HFFc6 (cell line): ENCODE data around the gene SLC52A3. TPM values are rescaled to one million over a fixed set of nuclear protein-coding genes. Genes with fewer than 3 reads are reported as not detected.

Source experiments
- DNase-seq: peaks from one replicate; pipeline ENCODE4 v3.0.0-alpha.2; 2018
- H3K27ac Mint-ChIP-seq: 2 replicates; pipeline ENCODE4 v1.8.0; 2020; ENCODE audit warnings: mild to moderate bottlenecking, mixed read lengths
- H3K27me3 Mint-ChIP-seq: 2 replicates; pipeline ENCODE4 v1.8.0; 2021; ENCODE audit warnings: mild to moderate bottlenecking, moderate library complexity, mixed read lengths; ENCODE audit not compliant: insufficient read depth
- H3K36me3 Mint-ChIP-seq: 2 replicates; pipeline ENCODE4 v1.8.0; 2021; ENCODE audit warnings: low read depth, mixed read lengths
- H3K4me1 Mint-ChIP-seq: 2 replicates; pipeline ENCODE4 v1.8.0; 2020; ENCODE audit warnings: low read depth, mixed read lengths
- H3K4me3 Mint-ChIP-seq: 2 replicates; pipeline ENCODE4 v1.8.0; 2020; ENCODE audit warnings: mild to moderate bottlenecking, moderate library complexity, mixed read lengths
- H3K9me3 Mint-ChIP-seq: 2 replicates; pipeline ENCODE4 v1.8.0; 2020; ENCODE audit warnings: mild to moderate bottlenecking, mixed read lengths
- total RNA-seq, 6 experiments: library from RNA; stranded (reverse); fragmentation: NEBNext Ultra II Directional; extraction: Animal tissue kit (Norgen Biotek cat#: 25700); gene quantifications; 2 replicates in 1 of 6; 3 replicates in 5 of 6; pipeline ENCODE4 v1.2.3, GENCODE V29; 2021
- TF ChIP-seq, protein P1 (sequence below): fragments of 200-600 bp; sonication (generic); IDR thresholded peaks from 2 replicates; pipeline ENCODE4 v1.5.0; 2021; ENCODE audit warnings: antibody characterized with exemption, mild to moderate bottlenecking

SLC52A3 gene
- total RNA-seq, 6 experiments from 2014 or later, result 0.05 to 0.07 TPM; not detected in 4

DNA sequence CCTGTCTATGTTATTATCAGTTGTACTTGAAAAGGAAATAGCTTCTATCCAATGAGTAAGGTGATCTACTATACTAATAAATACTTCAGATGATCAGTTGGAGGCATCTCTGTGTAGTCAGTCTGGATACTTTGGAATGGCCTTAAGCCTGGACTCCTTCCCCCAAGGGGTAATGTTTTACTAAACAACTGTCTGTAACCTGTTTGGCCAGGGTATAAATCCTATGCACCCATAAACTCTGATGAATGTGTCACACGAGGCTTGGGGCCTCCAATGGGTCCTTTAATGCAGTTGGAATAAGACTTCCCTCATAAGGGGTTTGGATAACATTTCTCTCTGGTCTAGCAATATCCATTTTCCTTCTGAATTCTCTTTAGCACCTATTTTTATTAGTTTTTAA lies 19.5 kb upstream of the SLC52A3 start:
- Mint-ChIP-seq H3K27me3 (peaks cover 16% of the 10 kb centered on the region), H3K4me3 (no peak overlapping the region), H3K36me3 (peaks cover 10% of the 10 kb centered on the region), H3K27ac (no peak overlapping the region), H3K9me3 (peaks cover 21% of the 10 kb centered on the region), H3K4me1 (no peaks in the 10 kb centered on the region)
- DNase-seq, result no peak
- TF ChIP-seq, protein P1, sequence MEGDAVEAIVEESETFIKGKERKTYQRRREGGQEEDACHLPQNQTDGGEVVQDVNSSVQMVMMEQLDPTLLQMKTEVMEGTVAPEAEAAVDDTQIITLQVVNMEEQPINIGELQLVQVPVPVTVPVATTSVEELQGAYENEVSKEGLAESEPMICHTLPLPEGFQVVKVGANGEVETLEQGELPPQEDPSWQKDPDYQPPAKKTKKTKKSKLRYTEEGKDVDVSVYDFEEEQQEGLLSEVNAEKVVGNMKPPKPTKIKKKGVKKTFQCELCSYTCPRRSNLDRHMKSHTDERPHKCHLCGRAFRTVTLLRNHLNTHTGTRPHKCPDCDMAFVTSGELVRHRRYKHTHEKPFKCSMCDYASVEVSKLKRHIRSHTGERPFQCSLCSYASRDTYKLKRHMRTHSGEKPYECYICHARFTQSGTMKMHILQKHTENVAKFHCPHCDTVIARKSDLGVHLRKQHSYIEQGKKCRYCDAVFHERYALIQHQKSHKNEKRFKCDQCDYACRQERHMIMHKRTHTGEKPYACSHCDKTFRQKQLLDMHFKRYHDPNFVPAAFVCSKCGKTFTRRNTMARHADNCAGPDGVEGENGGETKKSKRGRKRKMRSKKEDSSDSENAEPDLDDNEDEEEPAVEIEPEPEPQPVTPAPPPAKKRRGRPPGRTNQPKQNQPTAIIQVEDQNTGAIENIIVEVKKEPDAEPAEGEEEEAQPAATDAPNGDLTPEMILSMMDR, result no peak

DNA sequence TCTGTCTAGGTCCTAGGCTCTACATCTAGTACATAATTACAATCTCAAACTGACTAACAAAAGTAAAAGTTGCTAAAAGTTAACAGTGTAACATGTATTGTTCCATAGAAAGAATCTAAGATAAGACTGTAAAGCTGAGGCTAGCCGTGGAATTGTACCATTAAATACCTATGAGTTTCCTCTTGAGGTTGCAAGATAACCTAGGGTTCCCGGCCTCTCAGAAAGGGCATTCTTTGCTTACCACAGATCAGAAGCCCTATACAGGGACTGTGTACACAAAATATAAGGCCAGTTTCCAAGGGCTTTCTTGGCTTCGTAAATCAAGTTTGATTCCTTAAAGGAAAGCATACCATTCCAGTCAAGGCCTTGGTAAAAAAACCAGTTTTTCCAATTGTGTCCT lies 11.5 kb upstream of the SLC52A3 start:
- Mint-ChIP-seq H3K4me3 (no peak overlapping the region), H3K9me3 (peaks cover 15% of the 10 kb centered on the region), H3K27ac (no peak overlapping the region), H3K4me1 (no peaks in the 10 kb centered on the region), H3K36me3 (peaks cover 10% of the 10 kb centered on the region), H3K27me3 (peaks cover 28% of the 10 kb centered on the region)
- no peak for DNase-seq
- TF ChIP-seq, protein P1, result no peak

DNA sequence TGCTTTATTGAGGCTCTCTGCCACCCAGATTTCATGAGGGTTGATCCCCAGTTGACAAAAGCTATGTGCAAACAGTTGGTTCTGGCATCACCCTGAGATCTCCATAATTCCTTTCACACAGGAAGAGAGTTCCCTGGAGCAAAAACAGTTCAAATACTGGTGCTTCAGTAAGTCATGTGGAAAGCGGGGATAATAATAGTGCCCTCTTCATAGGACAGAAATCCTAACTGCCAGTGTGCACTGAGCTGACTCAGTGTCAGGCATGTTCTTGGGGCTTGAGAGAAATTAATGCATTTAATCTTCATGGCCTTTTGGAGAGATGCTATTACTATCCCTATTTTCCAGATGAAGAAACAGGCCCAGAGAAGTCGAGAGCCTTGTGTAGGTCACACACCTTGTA lies 7.9 kb upstream of the SLC52A3 start:
- TF ChIP-seq, protein P1, result no peak
- peaks cover 33% of the 10 kb centered on the region for H3K27me3 Mint-ChIP-seq
- no peak overlapping the region for H3K4me3 Mint-ChIP-seq
- H3K36me3 Mint-ChIP-seq, result no peaks in the 10 kb centered on the region
- H3K27ac Mint-ChIP-seq, result no peak overlapping the region
- H3K9me3 Mint-ChIP-seq, result no peaks in the 10 kb centered on the region
- no peak for DNase-seq
- no peaks in the 10 kb centered on the region for H3K4me1 Mint-ChIP-seq

DNA sequence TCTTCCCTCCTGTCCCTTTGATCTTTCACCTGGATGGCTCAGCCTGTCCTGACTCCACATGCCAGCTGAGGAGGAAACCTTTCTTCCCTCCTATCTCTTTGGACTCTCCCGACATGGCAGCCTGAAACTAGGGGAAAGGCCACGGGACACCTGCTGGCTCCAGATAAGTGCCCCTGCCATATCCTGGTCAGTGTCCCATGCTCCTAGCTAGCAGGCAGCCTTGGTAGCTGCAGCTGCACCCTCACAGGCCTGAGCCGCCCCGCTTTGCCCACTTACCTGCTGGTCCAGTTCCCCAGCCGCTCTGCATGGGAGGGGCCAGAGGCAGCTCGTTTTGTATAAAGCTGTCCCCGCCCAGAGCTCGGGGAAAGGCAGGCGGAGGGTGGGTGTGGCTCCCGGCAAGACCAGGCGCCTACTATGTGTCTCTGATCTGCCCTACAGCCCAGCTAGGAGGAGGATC lies 7.4 kb upstream of the SLC52A3 start:
- Mint-ChIP-seq H3K9me3 (no peaks in the 10 kb centered on the region), H3K27ac (no peak overlapping the region), H3K4me1 (no peaks in the 10 kb centered on the region), H3K4me3 (no peak overlapping the region), H3K27me3 (peaks cover 33% of the 10 kb centered on the region), H3K36me3 (no peaks in the 10 kb centered on the region)
- DNase-seq, result no peak
- TF ChIP-seq, protein P1, result no peak

DNA sequence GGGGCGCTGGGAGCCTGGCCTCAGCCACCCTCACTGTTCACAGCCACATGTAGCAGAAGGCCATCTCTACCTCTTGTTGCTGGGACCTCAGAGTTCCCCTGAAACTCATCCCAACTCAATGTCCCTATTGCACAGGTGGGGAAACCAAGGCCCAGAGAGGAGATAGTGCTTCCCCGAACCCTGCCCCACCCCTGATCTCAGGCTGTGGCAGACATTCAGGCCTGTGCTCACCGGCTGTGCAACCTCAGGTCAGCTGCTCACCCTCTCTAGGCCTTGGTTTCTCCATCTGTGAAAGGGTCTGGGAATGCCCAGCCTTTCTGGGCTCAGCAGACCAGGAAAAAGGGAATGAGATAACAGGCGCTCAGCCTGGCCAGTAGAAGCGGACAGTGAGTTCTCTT lies 6.4 kb upstream of the SLC52A3 start:
- TF ChIP-seq, protein P1, result no peak
- no peaks in the 10 kb centered on the region for H3K4me1 Mint-ChIP-seq
- no peak overlapping the region for H3K27ac Mint-ChIP-seq
- no peaks in the 10 kb centered on the region for H3K36me3 Mint-ChIP-seq
- H3K9me3 Mint-ChIP-seq, result no peaks in the 10 kb centered on the region
- H3K27me3 Mint-ChIP-seq, result peaks cover 33% of the 10 kb centered on the region
- no peak for DNase-seq
- no peak overlapping the region for H3K4me3 Mint-ChIP-seq
